Measurements from ENCODE around the gene FXYD4.
"Not testable (repeated sequence)": the region's sequence is repeated elsewhere in the genome, so short reads cannot be mapped to it uniquely, and the experiment has no call there.

Gene FXYD4

GRCh38 chr10:43376046-43376635 is 4.7 kb downstream of the FXYD4 start:
- no peak for DNase-seq (ENCODE audit: low read depth)

GRCh38 chr10:43376828-43377423 is 5.5 kb downstream of the FXYD4 start:
- DNase-seq (ENCODE audit: low read depth), result no peak

- DNase-seq (ENCODE audit: low read depth), result no peak
These were observed 6.0 kb downstream of the FXYD4 start for GRCh38 chr10:43377424-43377883.

GRCh38 chr10:43380610-43381222 is 9.3 kb downstream of the FXYD4 start:
- DNase-seq (ENCODE audit: low read depth), result no peak

- no peak for DNase-seq (ENCODE audit: low read depth)
These were observed 12.0 kb downstream of the FXYD4 start for GRCh38 chr10:43383204-43383971.

GRCh38 chr10:43384252-43385221 is 13.1 kb downstream of the FXYD4 start:
- DNase-seq (ENCODE audit: low read depth), result no peak

- no peak for DNase-seq (ENCODE audit: low read depth)
These were observed 14.1 kb downstream of the FXYD4 start for GRCh38 chr10:43385412-43386004.

- DNase-seq (ENCODE audit: low read depth), result no peak
These were observed 15.1 kb downstream of the FXYD4 start for GRCh38 chr10:43386549-43386948.

GRCh38 chr10:43386981-43387677 is 15.7 kb downstream of the FXYD4 start:
- DNase-seq (ENCODE audit: low read depth), result no peak

GRCh38 chr10:43387678-43388032 is 16.2 kb downstream of the FXYD4 start:
- no peak for DNase-seq (ENCODE audit: low read depth)

GRCh38 chr10:43389867-43390266 is 18.4 kb downstream of the FXYD4 start:
- DNase-seq (ENCODE audit: low read depth), result no peak

GRCh38 chr10:43390333-43390732 is 18.9 kb downstream of the FXYD4 start:
- DNase-seq (ENCODE audit: low read depth), result no peak

- no peak for DNase-seq (ENCODE audit: low read depth)
These were observed 19.3 kb downstream of the FXYD4 start for GRCh38 chr10:43390759-43391158.

GRCh38 chr10:43391496-43391895 is 20.1 kb downstream of the FXYD4 start:
- no peak for DNase-seq (ENCODE audit: low read depth)

- DNase-seq (ENCODE audit: low read depth), result no peak
These were observed 21.3 kb downstream of the FXYD4 start for GRCh38 chr10:43392748-43393147.

- not testable (repeated sequence) for DNase-seq (ENCODE audit: low read depth)
These were observed 21.8 kb downstream of the FXYD4 start for GRCh38 chr10:43393186-43393585.

- DNase-seq (ENCODE audit: low read depth), result no peak
These were observed 22.3 kb downstream of the FXYD4 start for GRCh38 chr10:43393606-43394360.

- no peak for DNase-seq (ENCODE audit: low read depth)
These were observed 23.4 kb downstream of the FXYD4 start for GRCh38 chr10:43394868-43395267.

GRCh38 chr10:43395571-43396060 is 24.2 kb downstream of the FXYD4 start:
- DNase-seq (ENCODE audit: low read depth), result no peak

Data from non-pigmented ciliary epithelial cell (primary cell).